WTC11 (cell line): ENCODE data around the gene MATR3. TPM values are rescaled to one million over a fixed set of nuclear protein-coding genes. Genes with fewer than 3 reads are reported as not detected.
"Not testable (repeated sequence)": the region's sequence is repeated elsewhere in the genome, so short reads cannot be mapped to it uniquely, and the experiment has no call there.

Source experiments
- ATAC-seq: fragments of 200-7000 bp; cut with Tn5 transposase; 2 replicates; pipeline ENCODE4 v1.10.0; 2021; ENCODE audit warnings: mild to moderate bottlenecking, moderate library complexity
- CTCF ChIA-PET: fragments of 300-600 bp; sonication (Branson Sonifier 250); formaldehyde crosslinking; loops from one replicate; lab custom pipeline; 2021; ENCODE audit warnings: antibody characterized with exemption; lab: Charles Lee
- POLR2A ChIA-PET: fragments of 350-600 bp; sonication (Branson Sonifier 250); formaldehyde crosslinking; loops from one replicate; lab custom pipeline; 2021; ENCODE audit warnings: antibody characterized with exemption; lab: Charles Lee
- DNase-seq: peaks from one replicate; pipeline ENCODE4 v3.0.0; 2021; ENCODE audit warnings: low spot score
- H3K27ac Mint-ChIP-seq: 2 replicates; pipeline ENCODE4 v1.8.0; 2021; ENCODE audit warnings: mixed read lengths
- H3K27me3 Mint-ChIP-seq: 2 replicates; pipeline ENCODE4 v1.8.0; 2021; ENCODE audit warnings: low read depth, mild to moderate bottlenecking, moderate library complexity, mixed read lengths
- H3K36me3 Mint-ChIP-seq: 2 replicates; pipeline ENCODE4 v1.8.0; 2021; ENCODE audit warnings: mixed read lengths
- H3K4me1 Mint-ChIP-seq: 2 replicates; pipeline ENCODE4 v1.8.0; 2022; ENCODE audit warnings: mixed read lengths
- H3K4me3 Mint-ChIP-seq: 2 replicates; pipeline ENCODE4 v1.8.0; 2021; ENCODE audit warnings: mild to moderate bottlenecking, moderate library complexity, mixed read lengths
- H3K9me3 Mint-ChIP-seq: 2 replicates; pipeline ENCODE4 v1.8.0; 2021; ENCODE audit warnings: mixed read lengths
- CBFB ChIP-seq: sonication (generic); formaldehyde crosslinking; IDR thresholded peaks from 2 replicates; pipeline ENCODE4 v1.8.1; 2022; ENCODE audit warnings: mild to moderate bottlenecking, low read depth, missing genetic modification reagents
- ELF4 ChIP-seq: sonication (generic); formaldehyde crosslinking; IDR thresholded peaks from 2 replicates; pipeline ENCODE4 v1.8.1; 2022; ENCODE audit warnings: low read depth, mild to moderate bottlenecking, moderate library complexity, missing genetic modification reagents
- EMX1 ChIP-seq: fragments of 250-450 bp; sonication (Bioruptor Pico); IDR thresholded peaks from 2 replicates; pipeline ENCODE4 v1.8.0; 2021; ENCODE audit warnings: mild to moderate bottlenecking
- SMAD3 ChIP-seq: sonication (generic); formaldehyde crosslinking; IDR thresholded peaks from 2 replicates; pipeline ENCODE4 v1.8.0; 2022; ENCODE audit warnings: missing genetic modification reagents, mild to moderate bottlenecking, borderline replicate concordance
- ZNF121 ChIP-seq: sonication (generic); formaldehyde crosslinking; IDR thresholded peaks from 2 replicates; pipeline ENCODE4 v1.8.0; 2023; ENCODE audit warnings: missing genetic modification reagents
- ZNF138 ChIP-seq: sonication (generic); formaldehyde crosslinking; conservative IDR thresholded peaks from 2 replicates; pipeline ENCODE4 v1.8.1; 2022; ENCODE audit warnings: mild to moderate bottlenecking, moderate library complexity, missing genetic modification reagents
- ZNF317 ChIP-seq: sonication (generic); formaldehyde crosslinking; IDR thresholded peaks from 2 replicates; pipeline ENCODE4 v1.8.1; 2023; ENCODE audit warnings: low read depth, mild to moderate bottlenecking, moderate library complexity, missing genetic modification reagents, borderline replicate concordance
- ZNF423 ChIP-seq: fragments of 250-450 bp; sonication (Bioruptor Pico); IDR thresholded peaks from 2 replicates; pipeline ENCODE4 v2.1.2; 2022; ENCODE audit warnings: mild to moderate bottlenecking, moderate library complexity
- total RNA-seq: library from RNA; stranded (reverse); gene quantifications from 3 replicates; pipeline ENCODE4 v1.2.3, GENCODE V29; 2021
- TF ChIP-seq, protein P1 (sequence below): sonication (generic); formaldehyde crosslinking; IDR thresholded peaks from 2 replicates; pipeline ENCODE4 v1.8.1; 2023; ENCODE audit warnings: mild to moderate bottlenecking, missing genetic modification reagents, borderline replicate concordance
- TF ChIP-seq, protein P2 (sequence below): sonication (generic); formaldehyde crosslinking; IDR thresholded peaks from 2 replicates; pipeline ENCODE4 v1.8.0; 2022; ENCODE audit warnings: mild to moderate bottlenecking, missing genetic modification reagents
- TF ChIP-seq, protein P3 (sequence below): fragments of 250-450 bp; sonication (Bioruptor Pico); IDR thresholded peaks from 2 replicates; pipeline ENCODE4 v1.8.0; 2021; ENCODE audit warnings: mild to moderate bottlenecking
- TF ChIP-seq, protein P4 (sequence below): fragments of 250-450 bp; sonication (Bioruptor Pico); IDR thresholded peaks from 2 replicates; pipeline ENCODE4 v1.9.0; 2021; ENCODE audit warnings: moderate library complexity, mild to moderate bottlenecking, inconsistent platforms, borderline replicate concordance
- TF ChIP-seq, protein P5 (sequence below): fragments of 200-600 bp; IDR thresholded peaks from 2 replicates; pipeline ENCODE4 v1.8.0; 2022; ENCODE audit warnings: antibody characterized with exemption

MATR3 gene
- total RNA-seq, 1 experiment from 2014 or later, result 290 TPM

DNA sequence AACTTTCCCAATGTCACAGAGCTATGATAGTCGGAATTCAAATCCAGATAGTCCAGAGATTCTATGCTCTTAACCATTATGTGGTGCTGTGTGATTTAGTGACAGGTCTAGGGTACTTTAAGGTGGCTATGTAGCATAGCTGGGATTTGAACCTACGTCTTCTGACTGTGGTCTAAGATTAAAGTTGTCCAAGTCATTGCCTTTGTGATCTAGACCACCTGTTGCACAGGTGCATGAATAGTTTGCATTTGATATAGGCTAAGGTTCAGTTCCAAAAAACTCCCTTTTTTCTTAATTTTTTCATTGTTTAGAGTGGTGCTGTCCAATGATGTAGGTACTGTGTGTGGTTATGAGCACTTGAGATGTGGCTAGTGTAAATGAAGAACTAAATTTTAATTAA lies 50.6 kb downstream of the MATR3 start:
- H3K4me1 Mint-ChIP-seq, result peaks cover 26% of the 10 kb centered on the region
- H3K9me3 Mint-ChIP-seq, result peaks cover 8% of the 10 kb centered on the region
- DNase-seq (no peak), ATAC-seq (no peak)
- no peak overlapping the region; the same call in 1 of the 2 replicates for H3K27ac Mint-ChIP-seq
- peak overlapping the region; percentile 97 for H3K4me3 Mint-ChIP-seq
- no peaks in the 10 kb centered on the region for H3K27me3 Mint-ChIP-seq
- peaks cover 40% of the 10 kb centered on the region for H3K36me3 Mint-ChIP-seq
- TF ChIP-seq, protein P1, sequence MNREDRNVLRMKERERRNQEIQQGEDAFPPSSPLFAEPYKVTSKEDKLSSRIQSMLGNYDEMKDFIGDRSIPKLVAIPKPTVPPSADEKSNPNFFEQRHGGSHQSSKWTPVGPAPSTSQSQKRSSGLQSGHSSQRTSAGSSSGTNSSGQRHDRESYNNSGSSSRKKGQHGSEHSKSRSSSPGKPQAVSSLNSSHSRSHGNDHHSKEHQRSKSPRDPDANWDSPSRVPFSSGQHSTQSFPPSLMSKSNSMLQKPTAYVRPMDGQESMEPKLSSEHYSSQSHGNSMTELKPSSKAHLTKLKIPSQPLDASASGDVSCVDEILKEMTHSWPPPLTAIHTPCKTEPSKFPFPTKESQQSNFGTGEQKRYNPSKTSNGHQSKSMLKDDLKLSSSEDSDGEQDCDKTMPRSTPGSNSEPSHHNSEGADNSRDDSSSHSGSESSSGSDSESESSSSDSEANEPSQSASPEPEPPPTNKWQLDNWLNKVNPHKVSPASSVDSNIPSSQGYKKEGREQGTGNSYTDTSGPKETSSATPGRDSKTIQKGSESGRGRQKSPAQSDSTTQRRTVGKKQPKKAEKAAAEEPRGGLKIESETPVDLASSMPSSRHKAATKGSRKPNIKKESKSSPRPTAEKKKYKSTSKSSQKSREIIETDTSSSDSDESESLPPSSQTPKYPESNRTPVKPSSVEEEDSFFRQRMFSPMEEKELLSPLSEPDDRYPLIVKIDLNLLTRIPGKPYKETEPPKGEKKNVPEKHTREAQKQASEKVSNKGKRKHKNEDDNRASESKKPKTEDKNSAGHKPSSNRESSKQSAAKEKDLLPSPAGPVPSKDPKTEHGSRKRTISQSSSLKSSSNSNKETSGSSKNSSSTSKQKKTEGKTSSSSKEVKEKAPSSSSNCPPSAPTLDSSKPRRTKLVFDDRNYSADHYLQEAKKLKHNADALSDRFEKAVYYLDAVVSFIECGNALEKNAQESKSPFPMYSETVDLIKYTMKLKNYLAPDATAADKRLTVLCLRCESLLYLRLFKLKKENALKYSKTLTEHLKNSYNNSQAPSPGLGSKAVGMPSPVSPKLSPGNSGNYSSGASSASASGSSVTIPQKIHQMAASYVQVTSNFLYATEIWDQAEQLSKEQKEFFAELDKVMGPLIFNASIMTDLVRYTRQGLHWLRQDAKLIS (CRISPR knock-in tag), result no peak
- no peak for TF ChIP-seq CBFB (CRISPR knock-in tag)
- TF ChIP-seq ZNF423 (CRISPR knock-in tag), result no peak
- TF ChIP-seq, protein P2, sequence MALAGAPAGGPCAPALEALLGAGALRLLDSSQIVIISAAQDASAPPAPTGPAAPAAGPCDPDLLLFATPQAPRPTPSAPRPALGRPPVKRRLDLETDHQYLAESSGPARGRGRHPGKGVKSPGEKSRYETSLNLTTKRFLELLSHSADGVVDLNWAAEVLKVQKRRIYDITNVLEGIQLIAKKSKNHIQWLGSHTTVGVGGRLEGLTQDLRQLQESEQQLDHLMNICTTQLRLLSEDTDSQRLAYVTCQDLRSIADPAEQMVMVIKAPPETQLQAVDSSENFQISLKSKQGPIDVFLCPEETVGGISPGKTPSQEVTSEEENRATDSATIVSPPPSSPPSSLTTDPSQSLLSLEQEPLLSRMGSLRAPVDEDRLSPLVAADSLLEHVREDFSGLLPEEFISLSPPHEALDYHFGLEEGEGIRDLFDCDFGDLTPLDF (CRISPR knock-in tag), result no peak
- TF ChIP-seq, protein P3, sequence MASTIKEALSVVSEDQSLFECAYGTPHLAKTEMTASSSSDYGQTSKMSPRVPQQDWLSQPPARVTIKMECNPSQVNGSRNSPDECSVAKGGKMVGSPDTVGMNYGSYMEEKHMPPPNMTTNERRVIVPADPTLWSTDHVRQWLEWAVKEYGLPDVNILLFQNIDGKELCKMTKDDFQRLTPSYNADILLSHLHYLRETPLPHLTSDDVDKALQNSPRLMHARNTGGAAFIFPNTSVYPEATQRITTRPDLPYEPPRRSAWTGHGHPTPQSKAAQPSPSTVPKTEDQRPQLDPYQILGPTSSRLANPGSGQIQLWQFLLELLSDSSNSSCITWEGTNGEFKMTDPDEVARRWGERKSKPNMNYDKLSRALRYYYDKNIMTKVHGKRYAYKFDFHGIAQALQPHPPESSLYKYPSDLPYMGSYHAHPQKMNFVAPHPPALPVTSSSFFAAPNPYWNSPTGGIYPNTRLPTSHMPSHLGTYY (CRISPR knock-in tag), result no peak
- TF ChIP-seq EMX1 (CRISPR knock-in tag), result no peak
- TF ChIP-seq, protein P4, sequence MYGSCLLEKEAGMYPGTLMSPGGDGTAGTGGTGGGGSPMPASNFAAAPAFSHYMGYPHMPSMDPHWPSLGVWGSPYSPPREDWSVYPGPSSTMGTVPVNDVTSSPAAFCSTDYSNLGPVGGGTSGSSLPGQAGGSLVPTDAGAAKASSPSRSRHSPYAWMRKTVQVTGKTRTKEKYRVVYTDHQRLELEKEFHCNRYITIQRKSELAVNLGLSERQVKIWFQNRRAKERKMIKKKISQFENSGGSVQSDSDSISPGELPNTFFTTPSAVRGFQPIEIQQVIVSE (CRISPR knock-in tag), result no peak
- TF ChIP-seq ZNF138 (CRISPR knock-in tag), result no peak
- TF ChIP-seq SMAD3 (CRISPR knock-in tag), result no peak
- POLR2A ChIA-PET, result no interaction called here
- CTCF ChIA-PET, result no interaction called here

DNA sequence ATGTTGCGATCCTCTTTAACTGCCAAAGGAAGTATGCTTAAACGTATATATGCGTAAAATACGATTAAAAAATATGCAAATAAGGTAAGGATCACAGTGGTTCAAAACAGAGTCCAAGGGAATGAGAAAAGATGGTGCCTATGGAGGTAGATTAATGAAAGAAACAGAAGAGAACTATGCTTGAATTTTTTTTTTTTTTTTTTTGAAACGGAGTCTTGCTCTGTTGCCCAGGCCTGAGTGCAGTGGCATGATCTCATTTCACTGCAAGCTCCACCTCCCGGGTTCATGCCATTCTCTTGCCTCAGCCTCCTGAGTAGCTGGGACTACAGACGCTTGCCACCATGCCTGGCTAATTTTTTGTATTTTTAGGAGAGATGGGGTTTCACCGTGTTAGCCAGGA lies 51.9 kb downstream of the MATR3 start:
- Mint-ChIP-seq H3K27ac (peak overlapping the region; percentile 72), H3K36me3 (peaks cover 40% of the 10 kb centered on the region), H3K4me1 (peaks cover 26% of the 10 kb centered on the region)
- H3K4me3 Mint-ChIP-seq, POLR2A ChIA-PET, ATAC-seq, DNase-seq, H3K27me3 Mint-ChIP-seq, H3K9me3 Mint-ChIP-seq: not testable (repeated sequence)
- CTCF ChIA-PET, result interaction anchor here (1.9 kb wide), 1 partner anchor 48 kb away, joined by 4 read pairs; no protein-coding TSS in a partner anchor

DNA sequence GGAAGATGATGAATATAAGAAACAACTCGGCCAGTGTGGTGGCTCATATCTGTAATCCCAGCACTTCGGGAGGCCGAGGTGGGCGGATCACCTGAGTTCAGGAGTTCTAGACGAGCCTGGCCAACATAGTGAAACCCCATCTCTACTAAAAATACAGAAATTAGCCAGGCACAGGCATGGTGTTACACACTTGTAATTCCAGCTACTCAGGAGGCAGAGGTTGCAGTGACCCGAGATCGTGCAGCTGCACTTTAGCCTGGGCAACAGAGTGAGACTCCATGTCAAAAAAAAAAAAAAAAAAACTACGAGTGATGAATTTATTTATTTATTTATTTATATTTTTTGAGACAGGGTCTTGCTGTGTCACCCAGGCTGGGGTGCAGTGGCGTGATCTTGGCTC lies 54.3 kb downstream of the MATR3 start:
- not testable (repeated sequence) for H3K9me3 Mint-ChIP-seq, H3K4me3 Mint-ChIP-seq, H3K27ac Mint-ChIP-seq, H3K27me3 Mint-ChIP-seq, DNase-seq, ATAC-seq
- ChIA-PET CTCF (interaction anchor here (0.7 kb wide), 1 partner anchor 487 kb away, joined by 3 read pairs; no protein-coding TSS in a partner anchor), POLR2A (interaction anchor here (0.6 to 0.7 kb wide), 2 partner anchors 9 to 27 kb away, joined by 3 read pairs; no protein-coding TSS in a partner anchor)
- TF ChIP-seq ZNF121 (CRISPR knock-in tag), result peak; percentile 54; the same call in 1 of the 2 replicates
- Mint-ChIP-seq H3K36me3 (peaks cover 40% of the 10 kb centered on the region), H3K4me1 (peaks cover 16% of the 10 kb centered on the region)

DNA sequence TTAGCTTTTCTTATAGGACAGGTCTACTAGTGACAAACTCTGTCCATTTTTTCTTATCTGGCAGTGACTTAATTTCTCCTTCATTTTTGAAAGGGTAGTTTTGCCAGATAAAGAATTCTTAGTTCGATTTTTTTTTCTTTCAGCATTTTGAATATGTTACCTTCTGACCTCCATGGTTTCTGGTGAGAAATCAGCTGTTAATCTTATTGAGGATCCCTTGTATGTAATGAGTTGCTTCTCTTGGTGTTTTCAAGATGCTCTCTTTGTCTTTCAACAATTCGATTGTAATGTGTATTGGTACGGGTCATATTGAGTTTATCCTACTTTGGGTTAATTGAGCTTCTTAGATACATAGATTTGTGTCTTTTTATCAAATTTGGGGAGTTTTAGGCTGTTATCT lies 60.6 kb downstream of the MATR3 start:
- TF ChIP-seq ELF4 (CRISPR knock-in tag) (no peak), ZNF317 (peak; percentile 74)
- TF ChIP-seq, protein P5, sequence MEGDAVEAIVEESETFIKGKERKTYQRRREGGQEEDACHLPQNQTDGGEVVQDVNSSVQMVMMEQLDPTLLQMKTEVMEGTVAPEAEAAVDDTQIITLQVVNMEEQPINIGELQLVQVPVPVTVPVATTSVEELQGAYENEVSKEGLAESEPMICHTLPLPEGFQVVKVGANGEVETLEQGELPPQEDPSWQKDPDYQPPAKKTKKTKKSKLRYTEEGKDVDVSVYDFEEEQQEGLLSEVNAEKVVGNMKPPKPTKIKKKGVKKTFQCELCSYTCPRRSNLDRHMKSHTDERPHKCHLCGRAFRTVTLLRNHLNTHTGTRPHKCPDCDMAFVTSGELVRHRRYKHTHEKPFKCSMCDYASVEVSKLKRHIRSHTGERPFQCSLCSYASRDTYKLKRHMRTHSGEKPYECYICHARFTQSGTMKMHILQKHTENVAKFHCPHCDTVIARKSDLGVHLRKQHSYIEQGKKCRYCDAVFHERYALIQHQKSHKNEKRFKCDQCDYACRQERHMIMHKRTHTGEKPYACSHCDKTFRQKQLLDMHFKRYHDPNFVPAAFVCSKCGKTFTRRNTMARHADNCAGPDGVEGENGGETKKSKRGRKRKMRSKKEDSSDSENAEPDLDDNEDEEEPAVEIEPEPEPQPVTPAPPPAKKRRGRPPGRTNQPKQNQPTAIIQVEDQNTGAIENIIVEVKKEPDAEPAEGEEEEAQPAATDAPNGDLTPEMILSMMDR, result no peak
- Mint-ChIP-seq H3K4me3 (no peak overlapping the region), H3K9me3 (no peaks in the 10 kb centered on the region), H3K27ac (no peak overlapping the region), H3K27me3 (no peaks in the 10 kb centered on the region), H3K36me3 (peaks cover 18% of the 10 kb centered on the region), H3K4me1 (peaks cover 4% of the 10 kb centered on the region)
- DNase-seq (no peak), ATAC-seq (no peak)
- POLR2A ChIA-PET, result interaction anchor here (1.5 kb wide), 1 partner anchor 12 kb away, joined by 5 read pairs; the partner anchor contains the start of gene PAIP2
- CTCF ChIA-PET, result no interaction called here

DNA sequence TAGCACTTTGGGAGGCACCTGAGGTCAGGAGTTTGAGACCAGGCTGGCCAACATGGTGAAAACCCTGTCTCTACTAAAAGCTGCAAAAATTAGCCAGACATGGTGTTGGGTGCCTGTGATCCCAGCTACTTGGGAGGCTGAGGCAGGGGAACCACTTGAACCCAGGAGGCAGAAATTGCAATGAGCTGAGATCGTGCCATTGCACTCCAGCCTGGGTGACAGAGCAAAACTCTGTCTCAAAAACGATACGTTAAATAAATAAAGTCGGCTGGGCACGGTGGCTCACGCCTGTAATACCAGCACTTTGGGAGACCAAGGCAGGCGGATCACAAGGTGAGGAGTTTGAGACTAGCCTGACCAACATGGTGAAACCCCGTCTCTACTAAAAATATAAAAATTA lies 62.4 kb downstream of the MATR3 start:
- H3K9me3 Mint-ChIP-seq, H3K27me3 Mint-ChIP-seq, H3K4me1 Mint-ChIP-seq, H3K4me3 Mint-ChIP-seq, DNase-seq, POLR2A ChIA-PET, ATAC-seq, H3K27ac Mint-ChIP-seq: not testable (repeated sequence)
- peaks cover 18% of the 10 kb centered on the region for H3K36me3 Mint-ChIP-seq
- CTCF ChIA-PET, result interaction anchor here (1.5 kb wide), 1 partner anchor 14 kb away, joined by 3 read pairs; the partner anchor contains the start of gene PAIP2
